IMR-90 (cell line): ENCODE results near the gene CGB7.

Source experiments
- CTCF ChIP-seq: conservative IDR thresholded peaks from 2 replicates; pipeline ENCODE4 v1.5.1; 2012; ENCODE audit warnings: mild to moderate bottlenecking, low read depth, low read length, improper control_type of control experiment
- MAFK ChIP-seq: IDR thresholded peaks from 2 replicates; pipeline ENCODE4 v1.6.1; 2012; ENCODE audit warnings: low read depth, low read length, improper control_type of control experiment
- POLR2A ChIP-seq: IDR thresholded peaks from 2 replicates; pipeline ENCODE4 v1.6.1; 2012; ENCODE audit warnings: mild to moderate bottlenecking, low read depth, low read length
- RAD21 ChIP-seq: IDR thresholded peaks from 2 replicates; pipeline ENCODE4 v1.6.1; 2012; ENCODE audit warnings: low read length, improper control_type of control experiment
- USF2 ChIP-seq: fragments of 150-350 bp; IDR thresholded peaks from 2 replicates; pipeline ENCODE4 v1.6.1; 2017; ENCODE audit warnings: mild to moderate bottlenecking, antibody characterized with exemption, low read length, low read depth

GRCh38 chr19:49103331-49104085 lies 46.0 kb upstream of the CGB7 start:
- no peak for TF ChIP-seq CTCF
- no peak for TF ChIP-seq POLR2A
- no peak for TF ChIP-seq USF2
- no peak for TF ChIP-seq RAD21
- no peak for TF ChIP-seq MAFK
